ENCODE data around the gene TNNT2.

DNA sequence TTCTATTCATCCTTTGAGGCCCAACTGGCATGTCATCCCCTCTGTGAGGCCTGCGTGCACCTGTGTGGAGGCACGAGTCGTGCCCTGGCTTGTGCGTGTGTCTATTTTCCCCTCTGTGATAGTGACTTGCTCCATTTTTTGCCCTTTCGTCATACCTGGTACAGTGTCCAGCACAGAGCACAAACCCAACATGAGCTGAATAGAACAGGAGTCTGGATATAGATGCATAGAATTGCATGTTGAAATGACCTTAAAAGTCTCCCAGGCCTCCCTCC, 32.5 kb downstream of the TNNT2 start:
- TF ChIP-seq POLR2A (IDR thresholded peaks at IDR 0.05; ENCODE audit: low read depth, low read length) (no peak), PAX5 (IDR thresholded peaks at IDR 0.05; ENCODE audit: insufficient read depth, low read length, severe bottlenecking) (no peak), POLR2AphosphoS5 (IDR thresholded peaks at IDR 0.05; ENCODE audit: low read depth, low read length) (no peak)
